K562 (cell line): ENCODE data around the gene TOM1L1. TPM values are rescaled to one million over a fixed set of nuclear protein-coding genes. Genes with fewer than 3 reads are reported as not detected.

Experiments
- ATF7 ChIP-seq: fragments of 450-650 bp; IDR thresholded peaks from 2 replicates; pipeline ENCODE4 v1.7.1; 2014; ENCODE audit warnings: mild to moderate bottlenecking, moderate library complexity
- EGR1 ChIP-seq: fragments of 450-650 bp; conservative IDR thresholded peaks from 2 replicates; pipeline ENCODE4 v1.6.1; 2017; ENCODE audit warnings: mild to moderate bottlenecking
- EHMT2 ChIP-seq: fragments of 450-650 bp; IDR thresholded peaks from 2 replicates; pipeline ENCODE4 v1.6.1; 2018; ENCODE audit warnings: antibody characterized with exemption
- JUNB ChIP-seq: fragments of 450-650 bp; formaldehyde crosslinking; conservative IDR thresholded peaks from 2 replicates; pipeline ENCODE4 v1.4.0; 2020; ENCODE audit warnings: mild to moderate bottlenecking
- MED1 ChIP-seq: sonication (generic); formaldehyde crosslinking; IDR thresholded peaks from 2 replicates; pipeline ENCODE4 v1.8.1; 2023; ENCODE audit warnings: missing genetic modification reagents, borderline replicate concordance
- SREBF1 ChIP-seq: fragments of 150-350 bp; IDR thresholded peaks from 2 replicates; pipeline ENCODE4 v1.6.1; 2014; ENCODE audit warnings: antibody characterized with exemption, low read depth, low read length, borderline replicate concordance
- THRAP3 ChIP-seq: fragments of 450-650 bp; IDR thresholded peaks from 2 replicates; pipeline ENCODE4 v1.6.1; 2016; ENCODE audit warnings: mild to moderate bottlenecking, inconsistent platforms, borderline replicate concordance
- ZBED1 ChIP-seq: IDR thresholded peaks from 2 replicates; pipeline ENCODE4 v1.6.1; 2014
- ZFPM2 ChIP-seq: fragments of 250-450 bp; sonication (Bioruptor Pico); IDR thresholded peaks from 2 replicates; pipeline ENCODE4 v1.5.1; 2022; ENCODE audit warnings: mild to moderate bottlenecking
- ZNF165 ChIP-seq: fragments of 250-450 bp; sonication (Bioruptor Pico); IDR thresholded peaks from 2 replicates; pipeline ENCODE4 v1.4.0; 2020; ENCODE audit warnings: borderline replicate concordance
- ZNF354B ChIP-seq: fragments of 250-450 bp; sonication (Bioruptor Pico); IDR thresholded peaks from 2 replicates; pipeline ENCODE4 v1.4.0; 2020
- ZNF384 ChIP-seq: IDR thresholded peaks from 2 replicates; pipeline ENCODE4 v1.6.1; 2012; ENCODE audit warnings: low read depth, low read length, improper control_type of control experiment
- polyA plus RNA-seq, 8 experiments: library from polyadenylated mRNA; depleted of rRNA in 4 of 8; stranded (reverse) in 5 of 8; unstranded in 3 of 8; fragments of >200 nt; fragmentation: Nextera tagmentation in 2 of 8; fragmentation: Illumina TruSeq in 1 of 8; extraction: Ambion mirVana in 2 of 8; extraction: Trizol in 1 of 8; gene quantifications; 2 replicates each; pipeline versions ENCODE4 v1.2.1 to v1.2.3, GENCODE V29; 2011 to 2014; ENCODE audit warnings: inconsistent platforms in 1 of 8, missing spikeins in 1 of 8
- total RNA-seq, 7 experiments: library from RNA; depleted of rRNA in 6 of 7; stranded (reverse); fragments of >200 nt in 6 of 7; fragmentation: Illumina TruSeq in 2 of 7; extraction: Trizol in 2 of 7; gene quantifications; 2 replicates each; pipeline versions ENCODE4 v1.2.1 to v1.2.3, GENCODE V29; 2011 to 2021; ENCODE audit warnings: low replicate concordance in 1 of 7
- TF ChIP-seq, protein P1 (sequence below): fragments of 450-650 bp; formaldehyde crosslinking; IDR thresholded peaks from 2 replicates; pipeline ENCODE4 v1.4.0; 2020; ENCODE audit warnings: mild to moderate bottlenecking, moderate library complexity
- TF ChIP-seq, protein P2 (sequence below): sonication (generic); formaldehyde crosslinking; IDR thresholded peaks from 2 replicates; pipeline ENCODE4 v1.8.0; 2023; ENCODE audit warnings: mild to moderate bottlenecking, missing genetic modification reagents
- TF ChIP-seq, protein P3 (sequence below): sonication (generic); formaldehyde crosslinking; IDR thresholded peaks from 2 replicates; pipeline ENCODE4 v1.9.0; 2022; ENCODE audit warnings: mild to moderate bottlenecking, missing genetic modification reagents
- TF ChIP-seq, protein P4 (sequence below), 2 experiments: fragments of 450-650 bp; formaldehyde crosslinking in 1 of 2; IDR thresholded peaks; 2 replicates each; pipeline versions ENCODE4 v1.4.0 to v1.6.1; 2014 to 2020; ENCODE audit warnings: mild to moderate bottlenecking in 2 of 2, borderline replicate concordance in 1 of 2, low read depth in 1 of 2

Gene TOM1L1
- total and polyA plus RNA-seq, 9 of the 15 experiments (the other 6 are each of a cell fraction or from before 2014, with no cell fraction given), result 21.3 to 74.3 (median 31.0) TPM

DNA sequence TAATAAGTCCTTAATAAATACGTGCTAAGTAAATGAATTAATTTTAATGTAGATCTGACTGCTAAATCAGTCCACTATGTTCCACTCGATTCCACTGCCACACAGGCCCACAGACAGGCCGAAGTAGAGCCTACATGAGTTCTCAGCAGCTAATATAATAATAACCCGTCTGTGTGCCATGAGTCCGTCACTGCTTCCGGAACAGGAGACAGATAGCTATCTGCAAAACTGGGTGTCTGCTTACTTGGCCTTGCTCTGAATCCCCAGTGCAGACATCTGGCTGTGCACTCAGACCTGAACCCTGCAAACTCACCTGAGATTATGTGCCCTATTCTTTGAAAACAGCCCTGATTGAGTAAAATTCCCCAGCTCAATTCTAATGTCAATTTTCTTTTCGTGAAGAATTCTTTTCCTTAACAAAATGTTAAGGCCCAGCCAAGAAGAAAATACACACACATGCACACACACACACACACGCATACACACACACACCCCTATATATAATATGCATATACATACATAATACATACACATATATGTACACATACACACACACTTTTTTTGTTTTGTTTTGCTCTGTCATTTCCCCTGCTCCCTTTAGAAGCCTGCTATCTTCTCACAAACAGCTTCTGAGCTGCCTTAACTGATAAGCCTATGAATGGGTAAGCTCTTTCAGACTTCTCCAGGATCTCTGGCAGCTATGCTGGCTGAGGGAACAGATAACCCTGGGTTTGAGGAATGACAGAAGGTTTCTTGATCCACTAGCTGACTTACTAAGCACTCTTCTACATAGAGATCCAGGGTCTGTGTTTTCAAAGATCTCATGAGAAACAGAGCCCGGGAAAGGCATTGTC, 39.8 kb upstream of the TOM1L1 start (continued):
- TF ChIP-seq MED1 (CRISPR knock-in tag) (no peak), ZBED1 (0 out of 2 replicates have a peak, but pooled peaks have one; percentile 51), ZNF384 (peak; percentile 84), ATF7 (peak; percentile 46; the same call in 1 of the 2 replicates), ZNF354B (CRISPR knock-in tag) (no peak), ZFPM2 (CRISPR knock-in tag) (no peak), JUNB (CRISPR knock-in tag) (no peak), EGR1 (no peak), EHMT2 (peak; percentile 48), SREBF1 (no peak), ZNF165 (no peak), THRAP3 (0 out of 2 replicates have a peak, but pooled peaks have one; percentile 44)
- TF ChIP-seq, protein P1, sequence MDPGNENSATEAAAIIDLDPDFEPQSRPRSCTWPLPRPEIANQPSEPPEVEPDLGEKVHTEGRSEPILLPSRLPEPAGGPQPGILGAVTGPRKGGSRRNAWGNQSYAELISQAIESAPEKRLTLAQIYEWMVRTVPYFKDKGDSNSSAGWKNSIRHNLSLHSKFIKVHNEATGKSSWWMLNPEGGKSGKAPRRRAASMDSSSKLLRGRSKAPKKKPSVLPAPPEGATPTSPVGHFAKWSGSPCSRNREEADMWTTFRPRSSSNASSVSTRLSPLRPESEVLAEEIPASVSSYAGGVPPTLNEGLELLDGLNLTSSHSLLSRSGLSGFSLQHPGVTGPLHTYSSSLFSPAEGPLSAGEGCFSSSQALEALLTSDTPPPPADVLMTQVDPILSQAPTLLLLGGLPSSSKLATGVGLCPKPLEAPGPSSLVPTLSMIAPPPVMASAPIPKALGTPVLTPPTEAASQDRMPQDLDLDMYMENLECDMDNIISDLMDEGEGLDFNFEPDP (CRISPR knock-in tag), result no peak
- TF ChIP-seq, protein P2, sequence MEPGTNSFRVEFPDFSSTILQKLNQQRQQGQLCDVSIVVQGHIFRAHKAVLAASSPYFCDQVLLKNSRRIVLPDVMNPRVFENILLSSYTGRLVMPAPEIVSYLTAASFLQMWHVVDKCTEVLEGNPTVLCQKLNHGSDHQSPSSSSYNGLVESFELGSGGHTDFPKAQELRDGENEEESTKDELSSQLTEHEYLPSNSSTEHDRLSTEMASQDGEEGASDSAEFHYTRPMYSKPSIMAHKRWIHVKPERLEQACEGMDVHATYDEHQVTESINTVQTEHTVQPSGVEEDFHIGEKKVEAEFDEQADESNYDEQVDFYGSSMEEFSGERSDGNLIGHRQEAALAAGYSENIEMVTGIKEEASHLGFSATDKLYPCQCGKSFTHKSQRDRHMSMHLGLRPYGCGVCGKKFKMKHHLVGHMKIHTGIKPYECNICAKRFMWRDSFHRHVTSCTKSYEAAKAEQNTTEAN, result no peak
- TF ChIP-seq, protein P3, sequence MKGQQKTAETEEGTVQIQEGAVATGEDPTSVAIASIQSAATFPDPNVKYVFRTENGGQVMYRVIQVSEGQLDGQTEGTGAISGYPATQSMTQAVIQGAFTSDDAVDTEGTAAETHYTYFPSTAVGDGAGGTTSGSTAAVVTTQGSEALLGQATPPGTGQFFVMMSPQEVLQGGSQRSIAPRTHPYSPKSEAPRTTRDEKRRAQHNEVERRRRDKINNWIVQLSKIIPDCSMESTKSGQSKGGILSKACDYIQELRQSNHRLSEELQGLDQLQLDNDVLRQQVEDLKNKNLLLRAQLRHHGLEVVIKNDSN (CRISPR knock-in tag), result no peak
- TF ChIP-seq, protein P4, sequence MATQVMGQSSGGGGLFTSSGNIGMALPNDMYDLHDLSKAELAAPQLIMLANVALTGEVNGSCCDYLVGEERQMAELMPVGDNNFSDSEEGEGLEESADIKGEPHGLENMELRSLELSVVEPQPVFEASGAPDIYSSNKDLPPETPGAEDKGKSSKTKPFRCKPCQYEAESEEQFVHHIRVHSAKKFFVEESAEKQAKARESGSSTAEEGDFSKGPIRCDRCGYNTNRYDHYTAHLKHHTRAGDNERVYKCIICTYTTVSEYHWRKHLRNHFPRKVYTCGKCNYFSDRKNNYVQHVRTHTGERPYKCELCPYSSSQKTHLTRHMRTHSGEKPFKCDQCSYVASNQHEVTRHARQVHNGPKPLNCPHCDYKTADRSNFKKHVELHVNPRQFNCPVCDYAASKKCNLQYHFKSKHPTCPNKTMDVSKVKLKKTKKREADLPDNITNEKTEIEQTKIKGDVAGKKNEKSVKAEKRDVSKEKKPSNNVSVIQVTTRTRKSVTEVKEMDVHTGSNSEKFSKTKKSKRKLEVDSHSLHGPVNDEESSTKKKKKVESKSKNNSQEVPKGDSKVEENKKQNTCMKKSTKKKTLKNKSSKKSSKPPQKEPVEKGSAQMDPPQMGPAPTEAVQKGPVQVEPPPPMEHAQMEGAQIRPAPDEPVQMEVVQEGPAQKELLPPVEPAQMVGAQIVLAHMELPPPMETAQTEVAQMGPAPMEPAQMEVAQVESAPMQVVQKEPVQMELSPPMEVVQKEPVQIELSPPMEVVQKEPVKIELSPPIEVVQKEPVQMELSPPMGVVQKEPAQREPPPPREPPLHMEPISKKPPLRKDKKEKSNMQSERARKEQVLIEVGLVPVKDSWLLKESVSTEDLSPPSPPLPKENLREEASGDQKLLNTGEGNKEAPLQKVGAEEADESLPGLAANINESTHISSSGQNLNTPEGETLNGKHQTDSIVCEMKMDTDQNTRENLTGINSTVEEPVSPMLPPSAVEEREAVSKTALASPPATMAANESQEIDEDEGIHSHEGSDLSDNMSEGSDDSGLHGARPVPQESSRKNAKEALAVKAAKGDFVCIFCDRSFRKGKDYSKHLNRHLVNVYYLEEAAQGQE (IDR thresholded peaks at IDR 0.05; ENCODE audit: borderline replicate concordance), result no peak
- TF ChIP-seq, protein P4 (CRISPR knock-in tag; IDR thresholded peaks at IDR 0.05; ENCODE audit: low read depth), result no peak
